HepG2 (cell line): Measurements from ENCODE around the gene GJB5. TPM values are rescaled to one million over a fixed set of nuclear protein-coding genes. Genes with fewer than 3 reads are reported as not detected.

Source experiments
- ATAC-seq: fragments of 200-7000 bp; cut with Tn5 transposase; 3 replicates; pipeline ENCODE4 v1.9.1; 2020; ENCODE audit warnings: mild to moderate bottlenecking, moderate library complexity
- BruUV-seq: library from RNA; stranded (reverse); fragments of 400-500 nt; replicated peaks from 2 replicates; lab custom pipeline; 2021; lab: Mats Ljungman, UMichigan
- CTCF ChIA-PET: fragments of 300-600 bp; formaldehyde crosslinking; extraction: SDS; loops from one replicate; lab custom pipeline; 2021; ENCODE audit warnings: low total read pairs, inconsistent platforms, low intra/inter-chr PET ratio; lab: Yijun Ruan, JAX
- POLR2A ChIA-PET: fragments of 350-600 bp; sonication (Branson Sonifier 250); formaldehyde crosslinking; loops from one replicate; lab custom pipeline; 2020; ENCODE audit warnings: antibody characterized with exemption, inconsistent platforms; lab: Yijun Ruan, JAX
- DNase-seq: peaks from one replicate; pipeline ENCODE4 v3.0.0-alpha.2; 2015; ENCODE audit warnings: low spot score
- FAIRE-seq: peaks from 3 replicates; lab custom pipeline; 2011; peaks lifted over from hg19 to GRCh38; lab: Jason Lieb, UNC
- H2AFZ ChIP-seq: one replicate; pipeline ENCODE4 v1.6.1; 2011; ENCODE audit warnings: low read length, inconsistent platforms
- H3K27ac ChIP-seq: fragments of 300-600 bp; 3 replicates; pipeline ENCODE4 v1.8.0; 2011; ENCODE audit warnings: mixed run types, mild to moderate bottlenecking, mixed read lengths, low read length, inconsistent platforms; ENCODE audit not compliant: insufficient read depth; ENCODE audit errors: extremely low read length
- H3K27me3 ChIP-seq, 2 experiments: fragments of 200-600 bp in 1 of 2; 2 replicates in 1 of 2; 3 replicates in 1 of 2; pipeline versions ENCODE4 v1.6.0 to v1.8.0; 2011; ENCODE audit warnings: low read length in 2 of 2, mild to moderate bottlenecking in 2 of 2, moderate library complexity in 2 of 2, inconsistent platforms in 1 of 2; ENCODE audit not compliant: insufficient read depth in 2 of 2, control insufficient read depth in 1 of 2
- H3K36me3 ChIP-seq, 2 experiments: fragments of 200-600 bp in 1 of 2; replicated peaks in 1 of 2; 2 replicates in 1 of 2; 3 replicates in 1 of 2; pipeline versions ENCODE4 v1.5.1 to v1.8.0; 2011; ENCODE audit warnings: low read length in 2 of 2, inconsistent platforms in 1 of 2; ENCODE audit not compliant: insufficient read depth in 2 of 2, control insufficient read depth in 1 of 2
- H3K4me1 ChIP-seq: 2 replicates; pipeline ENCODE4 v1.5.1; 2012; ENCODE audit warnings: low read length, inconsistent platforms; ENCODE audit not compliant: insufficient read depth
- H3K4me2 ChIP-seq: 2 replicates; pipeline ENCODE4 v1.6.0; 2011; ENCODE audit warnings: low read depth, low read length, inconsistent platforms
- H3K4me3 ChIP-seq, 3 experiments: fragments of 200-600 bp in 1 of 3; sonication (generic), shearing (Covaris generic) in 1 of 3; replicated peaks in 1 of 3; 2 replicates each; pipeline ENCODE4 v1.5.1; 2011 to 2016; ENCODE audit warnings: low read length in 3 of 3, inconsistent platforms in 2 of 3, low read depth in 2 of 3, mild to moderate bottlenecking in 2 of 3, control low read depth in 1 of 3, mixed read lengths in 1 of 3; ENCODE audit not compliant: insufficient read depth in 1 of 3
- H3K79me2 ChIP-seq: one replicate; pipeline ENCODE4 v1.6.1; 2011; ENCODE audit warnings: low read length, inconsistent platforms; ENCODE audit not compliant: insufficient read depth
- H3K9ac ChIP-seq: 2 replicates; pipeline ENCODE4 v1.6.0; 2011; ENCODE audit warnings: mild to moderate bottlenecking, low read depth, low read length, inconsistent platforms; ENCODE audit not compliant: insufficient read depth
- H3K9me3 ChIP-seq: 2 replicates; pipeline ENCODE4 v1.5.1; 2012; ENCODE audit warnings: mild to moderate bottlenecking, low read length
- H4K20me1 ChIP-seq: 2 replicates; pipeline ENCODE4 v1.6.0; 2011; ENCODE audit warnings: inconsistent platforms, mild to moderate bottlenecking, low read length, moderate library complexity; ENCODE audit not compliant: insufficient read depth
- ARID3A ChIP-seq: IDR thresholded peaks from 2 replicates; pipeline ENCODE4 v1.6.1; 2012; ENCODE audit warnings: low read depth, low read length, improper control_type of control experiment
- DDIT3 ChIP-seq: sonication (generic); formaldehyde crosslinking; IDR thresholded peaks from 2 replicates; pipeline ENCODE4 v1.4.0; 2020; ENCODE audit warnings: mild to moderate bottlenecking, missing genetic modification reagents
- HCFC1 ChIP-seq: fragments of 150-350 bp; IDR thresholded peaks from 2 replicates; pipeline ENCODE4 v1.6.1; 2014; ENCODE audit warnings: low read depth, low read length
- HNRNPUL1 ChIP-seq: fragments of 200-400 bp; formaldehyde crosslinking; IDR thresholded peaks from 2 replicates; pipeline ENCODE4 v1.6.1; 2017; ENCODE audit warnings: low read depth, mild to moderate bottlenecking, low read length, moderate library complexity
- MIER2 ChIP-seq: IDR thresholded peaks from 2 replicates; pipeline ENCODE4 v1.6.1; 2016; ENCODE audit warnings: missing biosample characterization, missing genetic modification reagents
- PLSCR1 ChIP-seq: sonication (generic); formaldehyde crosslinking; IDR thresholded peaks from 2 replicates; pipeline ENCODE4 v1.5.0; 2020; ENCODE audit warnings: missing genetic modification reagents, mild to moderate bottlenecking, borderline replicate concordance
- REST ChIP-seq, 2 experiments: IDR thresholded peaks; 2 replicates each; pipeline ENCODE4 v1.6.1; 2011 to 2012; ENCODE audit warnings: low read length in 2 of 2, borderline replicate concordance in 1 of 2, low read depth in 1 of 2, mild to moderate bottlenecking in 1 of 2, moderate library complexity in 1 of 2
- ZFP1 ChIP-seq: IDR thresholded peaks from 2 replicates; pipeline ENCODE4 v1.6.1; 2016
- ZHX1 ChIP-seq: sonication (generic); formaldehyde crosslinking; IDR thresholded peaks from 2 replicates; pipeline ENCODE4 v1.8.1; 2022; ENCODE audit warnings: low read depth, mild to moderate bottlenecking, missing genetic modification reagents
- WGBS: methylation state at CpG from one replicate; pipeline ENCODE4 v1.1.6; 2017; ENCODE audit warnings: low lambda C conversion rate; 5-methylcytosine and 5-hydroxymethylcytosine counted together
- in situ Hi-C: cut with HindIII; loops from 2 replicates; pipeline ENCODE4 v1.10.0; 2017; ENCODE audit warnings: low pct_unique_long_range_greater_than_20kb; ENCODE audit not compliant: extremely low pct_ligation_motif_present
- intact Hi-C: fragments of 100-400 bp; cut with micrococcal nuclease; formaldehyde crosslinking; loops from one replicate; pipeline ENCODE4 v1.10.0; 2022; ENCODE audit not compliant: unreplicated experiment
- polyA plus RNA-seq, 8 experiments: library from polyadenylated mRNA; depleted of rRNA in 3 of 8; stranded (reverse) in 7 of 8; unstranded in 1 of 8; fragments of >200 nt; fragmentation: Illumina TruSeq in 4 of 8; extraction: Trizol in 4 of 8; gene quantifications; 2 replicates each; pipeline versions ENCODE4 v1.2.1 to v1.2.3, GENCODE V29; 2011 to 2016; ENCODE audit warnings: low read depth in 4 of 8, missing spikeins in 1 of 8, mixed read lengths in 1 of 8; ENCODE audit not compliant: insufficient read depth in 1 of 8
- total RNA-seq, 5 experiments: library from RNA; depleted of rRNA; stranded (reverse); fragments of >200 nt; fragmentation: Illumina TruSeq; extraction: Trizol; gene quantifications; 2 replicates each; pipeline ENCODE4 v1.2.3, GENCODE V29; 2016; ENCODE audit warnings: low read depth in 1 of 5

Gene GJB5
- total and polyA plus RNA-seq, 2 of the 13 experiments (the other 11 are each of a cell fraction or from before 2014, with no cell fraction given), result not detected

GRCh38 chr1:34709547-34709946 is 45.3 kb upstream of the GJB5 start:
- Histone ChIP-seq H3K4me1 (no peaks in the 10 kb centered on the region), H3K27ac (no peak overlapping the region), H3K27me3 (peaks cover under 1 to 18% of the 10 kb centered on the region in 2 experiments; a peak in 2 of 5 replicates), H3K9me3 (no peaks in the 10 kb centered on the region), H4K20me1 (no peaks in the 10 kb centered on the region), H3K36me3 (no peaks in the 10 kb centered on the region), H3K9ac (no peak overlapping the region), H3K4me2 (no peak overlapping the region), H3K4me3 (no peak overlapping the region), H3K79me2 (no peaks in the 10 kb centered on the region), H2AFZ (no peak overlapping the region)
- no peak for DNase-seq
- TF ChIP-seq REST (IDR thresholded peaks at IDR 0.05; ENCODE audit: borderline replicate concordance in 1 of 2, low read depth in 1 of 2, low read length in 2 of 2) (peak; percentile 52 to 90), MIER2 (CRISPR knock-in tag) (peak; percentile 86; the same call in 1 of the 2 replicates), ZFP1 (CRISPR knock-in tag) (no peak)
- CTCF ChIA-PET, result no interaction called here
- FAIRE-seq, result no peak
- no peak for ATAC-seq
- WGBS, result 4% methylated on average over 6 of the region's 6 CpGs
- intact Hi-C loops, result no loop called here
- POLR2A ChIA-PET, result no interaction called here
- BruUV-seq, result no TSS peak
- in situ Hi-C loops, result no loop called here

- FAIRE-seq, result no peak
- no TSS peak for BruUV-seq
- no peak overlapping the region for H3K4me3 ChIP-seq
- no peak overlapping the region for H2AFZ ChIP-seq
- in situ Hi-C loops (no loop called here), intact Hi-C loops (no loop called here)
- POLR2A ChIA-PET, result no interaction called here
- no peak for DNase-seq
- no peaks in the 10 kb centered on the region for H3K36me3 ChIP-seq
- no peak overlapping the region for H3K27ac ChIP-seq
- H3K27me3 ChIP-seq, result peaks cover 0 to 9% of the 10 kb centered on the region in 2 experiments; a peak in 2 of 5 replicates
- no peaks in the 10 kb centered on the region for H3K9me3 ChIP-seq
- H3K4me2 ChIP-seq, result no peak overlapping the region
- no peaks in the 10 kb centered on the region for H3K4me1 ChIP-seq
- CTCF ChIA-PET, result no interaction called here
- no peak for ATAC-seq
- no peak overlapping the region for H3K9ac ChIP-seq
- H4K20me1 ChIP-seq, result no peaks in the 10 kb centered on the region
- no peaks in the 10 kb centered on the region for H3K79me2 ChIP-seq
- TF ChIP-seq ARID3A (no peak), HNRNPUL1 (no peak), ZHX1 (CRISPR knock-in tag) (no peak), DDIT3 (CRISPR knock-in tag) (no peak), PLSCR1 (no peak), HCFC1 (no peak)
These were observed 44.0 kb upstream of the GJB5 start for GRCh38 chr1:34710812-34711211.
